ENCODE data around the gene WAPL. TPM values are rescaled to one million over a fixed set of nuclear protein-coding genes. Genes with fewer than 3 reads are reported as not detected.

WAPL gene
- total and polyA plus RNA-seq, 9 of the 15 experiments (the other 6 are each of a cell fraction or from before 2014, with no cell fraction given): 14.3 to 36.4 (median 25.3) TPM

- H2AFZ ChIP-seq (ENCODE audit: low read depth, low read length): no peak overlapping the region
- ATAC-seq (no peak), DNase-seq (ENCODE audit: extremely low read depth in 1 of 4, low spot score in 3 of 4) (no peak), FAIRE-seq (no peak)
- no peaks in the 10 kb centered on the region for H3K9me3 ChIP-seq (replicated peaks; ENCODE audit: control insufficient read depth, insufficient read depth, low read depth, low read length)
- peaks cover 29% of the 10 kb centered on the region for H3K79me2 ChIP-seq (ENCODE audit: control insufficient read depth, insufficient read depth, low read length)
- H3K9me1 ChIP-seq (ENCODE audit: control insufficient read depth, insufficient read depth, low read length): no peaks in the 10 kb centered on the region
- H4K20me1 ChIP-seq (replicated peaks; ENCODE audit: control insufficient read depth, insufficient read depth, low read length): no peaks in the 10 kb centered on the region
- no peak overlapping the region for H3K4me2 ChIP-seq (ENCODE audit: insufficient read depth, low read length)
- H3K27me3 ChIP-seq (ENCODE audit: control insufficient read depth in 2 of 2, insufficient read depth in 2 of 2, low read length in 2 of 2): no peaks in the 10 kb centered on the region
- WGBS (ENCODE audit: insufficient coverage, low coverage, missing lambda C conversion rate): 100% methylated on average over 1 of the region's 1 CpG
- in situ Hi-C loops (cut with MboI) (no loop called here), intact Hi-C loops (cut with micrococcal nuclease) (no loop called here)
- no peak overlapping the region for H3K27ac ChIP-seq (ENCODE audit: extremely low read depth, low read depth, low read length)
- CTCF ChIA-PET (ENCODE audit: low intra/inter-chr PET ratio): no interaction called here
- H3K36me3 ChIP-seq (ENCODE audit: control insufficient read depth, insufficient read depth, low read length): peaks cover 62% of the 10 kb centered on the region; the same call in 2 of the 3 replicates
- no peak overlapping the region for H3K9ac ChIP-seq (ENCODE audit: insufficient read depth in 1 of 2, low read depth in 2 of 2, low read length in 2 of 2)
- no peaks in the 10 kb centered on the region; a peak in 1 of 5 replicates for H3K4me1 ChIP-seq (replicated peaks in 1 of 2; ENCODE audit: control insufficient read depth in 2 of 2, insufficient read depth in 2 of 2, low read length in 2 of 2)
- no peak overlapping the region for H3K4me3 ChIP-seq
- BruUV-seq (replicated peaks): no TSS peak
- POLR2A ChIA-PET: no interaction called here
- TF ChIP-seq ZNF134 (CRISPR knock-in tag; conservative IDR thresholded peaks at IDR 0.05) (no peak), GTF2F1 (IDR thresholded peaks at IDR 0.05; ENCODE audit: low read depth, low read length) (no peak), KDM4B (IDR thresholded peaks at IDR 0.05; ENCODE audit: borderline replicate concordance in 2 of 2, low read depth in 1 of 2) (no peak), ZNF140 (CRISPR knock-in tag; IDR thresholded peaks at IDR 0.05) (no peak), SPI1 (IDR thresholded peaks at IDR 0.05; ENCODE audit: borderline replicate concordance, low read depth, low read length) (no peak), ELK3 (CRISPR knock-in tag; IDR thresholded peaks at IDR 0.05) (no peak), MYBL2 (IDR thresholded peaks at IDR 0.05; ENCODE audit: low read depth) (no peak), MYBL2 (CRISPR knock-in tag; IDR thresholded peaks at IDR 0.05; ENCODE audit: borderline replicate concordance) (no peak), COPS2 (conservative IDR thresholded peaks at IDR 0.05) (no peak), PKNOX1 (IDR thresholded peaks at IDR 0.05) (no peak), CTCFL (IDR thresholded peaks at IDR 0.05; ENCODE audit: borderline replicate concordance, insufficient read depth, low read depth, low read length, poor library complexity, severe bottlenecking) (no peak), ZNF239 (CRISPR knock-in tag; IDR thresholded peaks at IDR 0.05) (no peak), ESRRB (CRISPR knock-in tag; IDR thresholded peaks at IDR 0.05; ENCODE audit: borderline replicate concordance) (no peak), ID3 (CRISPR knock-in tag; IDR thresholded peaks at IDR 0.05) (no peak), ID3 (tag; IDR thresholded peaks at IDR 0.05) (no peak), IRF1 (CRISPR knock-in tag; IDR thresholded peaks at IDR 0.05; ENCODE audit: borderline replicate concordance) (no peak), ATF1 (CRISPR knock-in tag; IDR thresholded peaks at IDR 0.05) (no peak), ATF1 (tag; IDR thresholded peaks at IDR 0.05) (no peak)
These were observed 32.4 kb downstream of the WAPL start for GRCh38 chr10:86489071-86489810.

Measured in K562 (cell line).